Prostate gland (tissue), 2 donors: ENCODE results near the gene TRAK1.

Experiments used
- POLR2A ChIP-seq: fragments of 450-650 bp; IDR thresholded peaks from one replicate; pipeline ENCODE4 v1.6.1; 2016; ENCODE audit warnings: antibody characterized with exemption, mild to moderate bottlenecking
- POLR2AphosphoS5 ChIP-seq: sonication (generic); formaldehyde crosslinking; IDR thresholded peaks from one replicate; pipeline ENCODE4 v1.6.1; 2017; ENCODE audit warnings: antibody characterized with exemption
- TF ChIP-seq, protein P1 (sequence below), 4 experiments: fragments of 200-600 bp in 2 of 4; fragments of 450-650 bp in 2 of 4; sonication (generic) in 2 of 4; IDR thresholded peaks; 1 replicate in 3 of 4; 2 replicates in 1 of 4; pipeline ENCODE4 v1.5.1; 2016 to 2019; ENCODE audit warnings: antibody characterized with exemption in 4 of 4, mild to moderate bottlenecking in 2 of 4, moderate library complexity in 2 of 4

DNA sequence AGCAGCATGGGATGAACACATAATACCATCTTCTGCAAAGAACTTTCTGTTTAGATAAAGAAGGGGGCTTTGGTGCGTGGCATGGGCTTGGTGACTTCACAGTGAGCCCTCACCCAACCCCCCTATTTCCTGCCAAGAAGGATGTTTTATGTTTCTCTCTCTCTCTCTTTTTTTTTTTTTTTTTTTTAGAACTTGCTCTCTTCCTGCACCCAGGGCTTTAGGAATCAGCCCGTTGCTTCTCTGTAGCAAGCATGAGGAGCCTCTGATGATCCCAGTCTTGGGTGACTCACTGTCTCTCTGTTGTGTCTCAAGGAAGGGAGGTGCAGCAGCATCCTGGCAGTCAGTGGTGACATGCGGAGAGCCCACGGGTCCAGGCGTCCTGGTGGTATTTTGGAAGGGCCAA is 125.8 kb downstream of the TRAK1 start:
- TF ChIP-seq POLR2AphosphoS5 = no peak
- no peak for TF ChIP-seq POLR2A
- TF ChIP-seq, protein P1, sequence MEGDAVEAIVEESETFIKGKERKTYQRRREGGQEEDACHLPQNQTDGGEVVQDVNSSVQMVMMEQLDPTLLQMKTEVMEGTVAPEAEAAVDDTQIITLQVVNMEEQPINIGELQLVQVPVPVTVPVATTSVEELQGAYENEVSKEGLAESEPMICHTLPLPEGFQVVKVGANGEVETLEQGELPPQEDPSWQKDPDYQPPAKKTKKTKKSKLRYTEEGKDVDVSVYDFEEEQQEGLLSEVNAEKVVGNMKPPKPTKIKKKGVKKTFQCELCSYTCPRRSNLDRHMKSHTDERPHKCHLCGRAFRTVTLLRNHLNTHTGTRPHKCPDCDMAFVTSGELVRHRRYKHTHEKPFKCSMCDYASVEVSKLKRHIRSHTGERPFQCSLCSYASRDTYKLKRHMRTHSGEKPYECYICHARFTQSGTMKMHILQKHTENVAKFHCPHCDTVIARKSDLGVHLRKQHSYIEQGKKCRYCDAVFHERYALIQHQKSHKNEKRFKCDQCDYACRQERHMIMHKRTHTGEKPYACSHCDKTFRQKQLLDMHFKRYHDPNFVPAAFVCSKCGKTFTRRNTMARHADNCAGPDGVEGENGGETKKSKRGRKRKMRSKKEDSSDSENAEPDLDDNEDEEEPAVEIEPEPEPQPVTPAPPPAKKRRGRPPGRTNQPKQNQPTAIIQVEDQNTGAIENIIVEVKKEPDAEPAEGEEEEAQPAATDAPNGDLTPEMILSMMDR (IDR thresholded peaks at IDR 0.05) = no peak
